ENCODE measurements around the gene GPR3.
"Not testable (repeated sequence)": the region's sequence is repeated elsewhere in the genome, so short reads cannot be mapped to it uniquely, and the experiment has no call there.

The GPR3 gene

GRCh38 chr1:27395441-27396195 is 3.2 kb downstream of the GPR3 start:
- Histone ChIP-seq H3K36me3 (replicated peaks) (no peaks in the 10 kb centered on the region), H3K27me3 (ENCODE audit: low read depth) (no peaks in the 10 kb centered on the region), H3K4me3 (no peak overlapping the region), H3K9me3 (no peaks in the 10 kb centered on the region), H3K4me1 (peaks cover 8% of the 10 kb centered on the region)
- in situ Hi-C loops (cut with MboI; ENCODE audit: low sequenced_read_pairs), result no loop called here
- DNase-seq (ENCODE audit: low spot score in 2 of 2), result peak; percentile 53 to 83

DNA sequence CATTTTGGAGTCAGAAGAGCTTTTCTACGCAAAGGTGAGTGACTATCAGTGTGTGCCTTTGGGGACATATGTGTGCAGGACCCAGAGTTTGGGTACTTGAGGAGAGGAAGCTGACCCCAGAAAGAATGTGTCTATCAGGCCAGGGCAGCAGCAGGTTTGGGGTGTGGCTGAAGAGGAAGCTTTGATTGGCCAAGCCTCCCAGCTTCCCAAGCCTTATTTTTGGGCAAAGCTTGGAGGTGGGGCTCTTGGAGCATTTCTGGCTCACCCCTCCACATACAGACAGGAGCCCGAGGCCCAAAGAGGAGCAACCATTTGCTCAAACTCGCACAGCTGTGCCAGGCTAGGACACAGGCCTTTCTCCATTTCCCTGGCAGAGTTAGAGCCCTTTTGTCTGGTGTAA is 4.7 kb downstream of the GPR3 start:
- in situ Hi-C loops (cut with MboI; ENCODE audit: low sequenced_read_pairs), result no loop called here
- H3K27me3 ChIP-seq (ENCODE audit: low read depth), result no peaks in the 10 kb centered on the region
- no peaks in the 10 kb centered on the region for H3K36me3 ChIP-seq (replicated peaks)
- H3K4me1 ChIP-seq, result peaks cover under 1% of the 10 kb centered on the region; the same call in 1 of the 2 replicates
- no peak for DNase-seq (ENCODE audit: low spot score in 2 of 2)
- no peaks in the 10 kb centered on the region for H3K9me3 ChIP-seq
- no peak overlapping the region for H3K4me3 ChIP-seq

DNA sequence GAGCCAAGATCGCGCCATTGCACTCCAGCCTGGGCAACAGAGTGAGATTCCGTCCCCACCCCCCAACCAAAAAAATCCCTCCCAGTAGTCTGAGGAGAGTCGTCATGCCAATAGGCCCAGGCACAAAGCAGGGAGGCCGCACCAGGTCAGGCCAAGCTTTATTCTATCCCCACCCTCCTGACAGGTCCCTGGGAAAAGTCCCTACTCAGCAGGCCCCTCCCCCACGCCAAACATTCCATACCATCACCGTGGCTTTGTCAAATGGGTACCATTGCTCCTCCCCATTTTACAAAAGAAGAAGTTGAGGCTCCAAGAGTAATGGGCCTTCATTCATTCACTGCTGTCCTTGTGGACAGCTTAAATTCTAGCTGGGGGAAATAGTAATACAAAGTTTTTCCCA is 5.3 kb downstream of the GPR3 start:
- Histone ChIP-seq H3K36me3 (replicated peaks) (no peaks in the 10 kb centered on the region), H3K9me3 (no peaks in the 10 kb centered on the region), H3K4me1 (no peaks in the 10 kb centered on the region), H3K27me3 (ENCODE audit: low read depth) (no peaks in the 10 kb centered on the region), H3K4me3 (no peak overlapping the region)
- no peak for DNase-seq (ENCODE audit: low spot score in 2 of 2)
- in situ Hi-C loops (cut with MboI; ENCODE audit: low sequenced_read_pairs), result no loop called here

DNA sequence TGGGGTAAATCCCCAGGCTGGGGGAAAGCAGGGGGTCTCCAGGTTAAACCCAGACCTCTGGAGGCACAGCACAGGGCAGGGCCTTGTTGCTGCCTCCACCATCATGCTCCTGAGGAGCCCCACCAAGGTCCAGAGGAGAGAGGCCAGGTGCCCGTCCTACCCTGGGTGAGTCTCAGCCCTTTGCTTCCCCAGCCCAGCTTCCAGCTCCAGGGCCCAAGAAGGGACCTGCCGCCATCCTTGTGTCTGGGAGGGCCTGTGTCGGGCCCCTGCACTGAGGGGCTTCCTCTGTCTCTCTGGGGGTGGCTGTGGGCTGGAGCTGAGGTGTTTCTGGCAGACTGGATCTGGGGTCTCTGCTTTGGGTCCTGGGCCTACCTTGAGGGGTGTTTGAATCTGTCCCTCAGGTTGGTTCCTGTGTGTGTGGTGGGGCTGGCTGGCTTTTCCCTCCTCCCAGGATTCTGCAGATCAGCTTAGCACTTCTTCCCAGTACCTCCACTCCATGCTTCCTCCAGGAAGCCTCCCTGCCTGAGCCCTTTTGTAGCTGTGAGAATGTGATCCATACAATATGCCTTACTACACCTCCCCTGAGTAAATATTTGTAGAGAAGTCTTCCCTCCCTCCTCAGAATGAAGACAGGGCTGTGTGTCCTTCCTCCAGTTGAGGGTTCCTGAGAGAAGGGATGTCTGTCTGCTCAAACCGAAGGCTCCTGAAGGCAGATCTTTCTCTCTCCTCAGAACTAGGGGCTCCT is 6.2 kb downstream of the GPR3 start:
- Histone ChIP-seq H3K4me3 (no peak overlapping the region), H3K27me3 (ENCODE audit: low read depth) (no peaks in the 10 kb centered on the region), H3K9me3 (no peaks in the 10 kb centered on the region), H3K36me3 (replicated peaks) (no peaks in the 10 kb centered on the region), H3K4me1 (no peaks in the 10 kb centered on the region)
- in situ Hi-C loops (cut with MboI; ENCODE audit: low sequenced_read_pairs), result no loop called here
- no peak for DNase-seq (ENCODE audit: low spot score in 2 of 2)

- no peaks in the 10 kb centered on the region for H3K4me1 ChIP-seq
- H3K9me3 ChIP-seq, result no peaks in the 10 kb centered on the region
- in situ Hi-C loops (cut with MboI; ENCODE audit: low sequenced_read_pairs), result no loop called here
- no peaks in the 10 kb centered on the region for H3K27me3 ChIP-seq (ENCODE audit: low read depth)
- no peak for DNase-seq (ENCODE audit: low spot score in 2 of 2)
- H3K4me3 ChIP-seq, result no peak overlapping the region
- no peaks in the 10 kb centered on the region for H3K36me3 ChIP-seq (replicated peaks)
These were observed 7.0 kb downstream of the GPR3 start for GRCh38 chr1:27399251-27400025.

GRCh38 chr1:27400082-27400962 is 7.9 kb downstream of the GPR3 start:
- H3K9me3 ChIP-seq, result no peaks in the 10 kb centered on the region
- H3K27me3 ChIP-seq (ENCODE audit: low read depth), result no peaks in the 10 kb centered on the region
- H3K4me3 ChIP-seq, result no peak overlapping the region
- no peak for DNase-seq (ENCODE audit: low spot score in 2 of 2)
- no peaks in the 10 kb centered on the region for H3K36me3 ChIP-seq (replicated peaks)
- in situ Hi-C loops (cut with MboI; ENCODE audit: low sequenced_read_pairs), result no loop called here
- H3K4me1 ChIP-seq, result no peaks in the 10 kb centered on the region

- Histone ChIP-seq H3K9me3 (no peaks in the 10 kb centered on the region), H3K4me3 (no peak overlapping the region), H3K4me1 (no peaks in the 10 kb centered on the region), H3K27me3 (ENCODE audit: low read depth) (no peaks in the 10 kb centered on the region), H3K36me3 (replicated peaks) (no peaks in the 10 kb centered on the region)
- in situ Hi-C loops (cut with MboI; ENCODE audit: low sequenced_read_pairs), result no loop called here
- no peak for DNase-seq (ENCODE audit: low spot score in 2 of 2)
These were observed 8.5 kb downstream of the GPR3 start for GRCh38 chr1:27400963-27401341.

GRCh38 chr1:27402349-27402754 is 9.9 kb downstream of the GPR3 start:
- no peak overlapping the region for H3K4me3 ChIP-seq
- in situ Hi-C loops (cut with MboI; ENCODE audit: low sequenced_read_pairs), result no loop called here

DNA sequence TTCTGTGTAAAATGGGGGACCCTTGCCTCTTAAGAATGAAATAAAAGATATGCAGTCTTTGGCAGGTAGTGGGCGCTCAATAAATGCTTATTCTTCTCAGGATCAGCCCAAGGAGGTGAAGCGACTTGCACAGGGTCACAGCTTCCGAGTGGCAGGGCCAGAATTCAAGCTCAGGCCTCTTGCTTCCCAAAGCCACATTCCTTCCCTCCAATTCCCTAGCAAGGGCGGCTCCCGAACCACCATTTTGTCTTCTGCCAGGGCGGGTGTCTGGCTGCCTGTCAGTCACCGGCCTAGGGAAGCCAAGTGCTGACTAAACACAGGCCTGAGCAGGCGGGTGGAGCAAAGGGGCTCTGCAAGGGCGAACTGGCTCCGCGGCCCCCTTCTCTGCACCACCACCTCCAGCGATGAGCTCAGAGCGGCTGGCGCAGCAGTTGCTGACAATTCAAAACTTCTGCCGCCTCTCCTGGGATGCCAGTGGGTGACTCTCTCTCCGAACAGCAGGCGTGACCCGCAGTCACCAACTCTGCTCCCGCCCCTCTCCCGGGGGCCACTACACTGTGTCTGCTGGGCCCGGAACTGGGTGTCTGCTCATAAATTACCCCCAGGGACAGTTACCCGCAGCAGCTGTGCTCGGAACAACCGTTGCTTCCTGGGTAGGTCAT is 10.8 kb downstream of the GPR3 start:
- no peak for DNase-seq (ENCODE audit: low spot score in 2 of 2)
- Histone ChIP-seq H3K27me3 (ENCODE audit: low read depth) (no peaks in the 10 kb centered on the region), H3K4me1 (no peaks in the 10 kb centered on the region), H3K4me3 (no peak overlapping the region), H3K36me3 (replicated peaks) (peaks cover 5% of the 10 kb centered on the region), H3K9me3 (no peaks in the 10 kb centered on the region)
- in situ Hi-C loops (cut with MboI; ENCODE audit: low sequenced_read_pairs), result no loop called here

More at GRCh38 chr1:27402349-27402754, 9.9 kb downstream of the GPR3 start:
- Histone ChIP-seq H3K4me1 (no peaks in the 10 kb centered on the region), H3K27me3 (ENCODE audit: low read depth) (no peaks in the 10 kb centered on the region), H3K36me3 (replicated peaks) (peaks cover 2% of the 10 kb centered on the region), H3K9me3 (no peaks in the 10 kb centered on the region)
- DNase-seq (ENCODE audit: low spot score in 2 of 2), result peak in 1 of 2 experiments; percentile 42

DNA sequence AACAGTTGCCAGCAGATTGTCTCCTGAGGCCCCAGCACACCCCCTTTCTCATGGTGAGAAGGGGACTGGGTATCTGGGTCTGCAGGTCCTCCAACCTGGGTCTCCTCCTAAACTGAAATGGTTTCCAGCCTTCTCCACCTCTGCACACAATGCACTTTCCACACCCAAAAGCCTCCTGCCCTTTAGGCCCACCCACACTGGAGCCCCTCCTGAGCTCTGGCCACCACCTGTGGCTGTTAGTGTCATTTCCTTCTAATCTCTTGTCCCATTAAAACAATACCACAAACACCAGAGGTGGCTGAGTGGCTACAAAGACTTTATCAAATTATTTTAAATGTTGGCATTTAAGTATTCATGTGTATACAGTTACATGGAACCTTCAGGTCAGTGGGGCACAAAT is 11.5 kb downstream of the GPR3 start:
- H3K4me3 ChIP-seq, result no peak overlapping the region
- H3K36me3 ChIP-seq (replicated peaks), result peaks cover 12% of the 10 kb centered on the region
- H3K4me1 ChIP-seq, result no peaks in the 10 kb centered on the region
- DNase-seq (ENCODE audit: low spot score in 2 of 2), result no peak
- in situ Hi-C loops (cut with MboI; ENCODE audit: low sequenced_read_pairs), result no loop called here
- H3K27me3 ChIP-seq (ENCODE audit: low read depth), result no peaks in the 10 kb centered on the region
- H3K9me3 ChIP-seq, result no peaks in the 10 kb centered on the region

DNA sequence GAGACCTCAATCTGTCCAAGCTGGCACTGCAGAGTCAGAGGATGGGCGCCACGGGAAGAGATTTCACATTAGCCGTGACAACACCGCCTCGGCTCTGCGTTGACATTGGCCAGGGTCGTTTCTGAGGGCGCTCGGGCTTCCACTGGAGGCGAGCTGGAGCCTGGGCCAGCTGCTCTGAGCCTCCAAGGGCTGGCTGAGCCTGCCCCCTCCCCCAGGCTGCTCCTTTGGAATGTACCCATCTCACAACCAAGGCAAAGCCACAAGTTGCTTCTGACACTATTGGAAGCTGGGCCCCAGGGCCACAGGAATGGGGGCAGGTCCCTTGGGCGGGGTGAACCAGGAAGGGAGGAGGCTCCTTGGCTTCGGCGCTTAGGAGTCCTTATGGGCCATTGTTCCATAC is 12.7 kb downstream of the GPR3 start:
- no peaks in the 10 kb centered on the region for H3K4me1 ChIP-seq
- H3K27me3 ChIP-seq (ENCODE audit: low read depth), result no peaks in the 10 kb centered on the region
- no peak overlapping the region for H3K4me3 ChIP-seq
- H3K9me3 ChIP-seq, result no peaks in the 10 kb centered on the region
- H3K36me3 ChIP-seq (replicated peaks), result peaks cover 12% of the 10 kb centered on the region
- no peak for DNase-seq (ENCODE audit: low spot score in 2 of 2)
- in situ Hi-C loops (cut with MboI; ENCODE audit: low sequenced_read_pairs), result no loop called here

DNA sequence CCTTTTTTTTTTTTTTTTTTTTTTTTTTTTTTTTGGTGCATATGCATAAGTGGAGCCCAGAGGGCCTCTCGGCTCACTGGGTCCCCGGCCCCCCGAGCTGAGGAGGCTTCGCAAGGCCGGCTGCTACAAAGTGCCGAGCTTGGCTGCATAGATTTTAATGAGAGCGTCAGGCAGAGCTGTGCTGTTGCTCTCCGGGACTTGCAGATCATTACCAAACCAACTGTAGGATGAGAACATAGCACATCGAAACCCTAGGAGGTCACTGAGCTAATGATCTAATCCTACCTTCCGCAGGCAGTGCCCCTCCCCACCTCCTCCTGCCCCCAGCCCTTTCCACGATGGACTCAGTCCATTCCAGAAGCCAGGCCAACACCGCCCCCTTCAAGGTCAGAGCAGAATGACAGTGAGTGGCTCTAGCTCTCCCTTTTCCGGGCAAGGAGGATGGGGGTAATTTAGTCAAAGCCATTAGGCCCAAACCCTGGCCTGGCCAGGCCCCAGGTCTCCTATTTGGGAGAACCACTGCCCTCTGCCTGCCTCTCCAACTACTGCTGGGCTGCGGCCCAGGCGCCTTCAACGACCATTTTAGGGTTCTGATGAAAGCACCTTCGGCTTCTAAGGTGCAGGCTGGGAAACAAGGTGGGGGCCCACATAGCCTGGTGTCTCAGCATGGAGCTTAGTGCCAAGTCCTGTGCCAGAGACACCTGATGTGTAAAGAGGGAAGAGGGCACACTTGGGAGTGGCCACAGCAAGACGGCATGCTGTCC is 13.4 kb downstream of the GPR3 start:
- in situ Hi-C loops (cut with MboI; ENCODE audit: low sequenced_read_pairs); DNase-seq (ENCODE audit: low spot score in 2 of 2); H3K4me3 ChIP-seq; H3K9me3 ChIP-seq; H3K27me3 ChIP-seq (ENCODE audit: low read depth); H3K4me1 ChIP-seq: not testable (repeated sequence)
- peaks cover 19% of the 10 kb centered on the region for H3K36me3 ChIP-seq (replicated peaks)

Measured in HAP-1 (cell line).